ENCODE data around the gene NCBP3.

NCBP3 gene

GRCh38 chr17:3780986-3781385 is 65.1 kb downstream of the NCBP3 start:
- DNase-seq = no peak

DNA sequence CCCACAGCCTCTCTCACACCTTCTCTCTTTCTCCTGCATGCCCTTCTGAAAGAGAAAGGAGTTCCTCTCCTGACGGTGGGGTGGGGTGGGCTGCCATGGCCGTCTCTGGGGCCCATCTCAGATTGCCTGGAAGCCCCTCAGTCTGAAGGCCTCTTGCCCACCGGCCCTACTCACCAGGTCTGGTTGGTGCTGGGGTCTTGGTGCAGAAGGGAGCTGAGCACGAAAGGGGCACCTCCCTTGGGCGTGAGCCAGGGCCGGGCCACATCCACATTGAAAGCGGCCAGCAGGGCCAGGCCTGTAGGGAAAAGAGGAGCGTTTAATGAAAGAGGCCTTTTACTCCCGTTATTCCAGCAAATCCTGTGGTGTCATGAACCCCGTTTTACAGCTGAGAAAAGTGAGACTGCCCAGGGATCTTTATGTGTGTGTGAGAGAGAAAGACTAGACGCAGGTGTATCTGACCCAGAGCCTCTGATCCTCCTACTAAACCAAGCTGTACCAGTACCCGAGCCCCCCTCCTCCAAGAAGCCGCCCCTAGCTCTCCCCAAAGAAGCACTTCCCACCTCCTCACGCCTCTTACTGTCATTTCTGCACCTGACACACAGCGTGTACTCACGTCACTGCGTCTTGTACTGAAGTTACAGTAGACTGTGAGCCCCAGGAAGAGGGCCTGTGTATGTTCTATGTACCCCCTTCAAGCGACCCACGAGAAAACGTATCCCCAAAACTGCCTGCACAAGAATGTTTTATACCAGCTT is 68.5 kb downstream of the NCBP3 start:
- no peak for DNase-seq

DNA sequence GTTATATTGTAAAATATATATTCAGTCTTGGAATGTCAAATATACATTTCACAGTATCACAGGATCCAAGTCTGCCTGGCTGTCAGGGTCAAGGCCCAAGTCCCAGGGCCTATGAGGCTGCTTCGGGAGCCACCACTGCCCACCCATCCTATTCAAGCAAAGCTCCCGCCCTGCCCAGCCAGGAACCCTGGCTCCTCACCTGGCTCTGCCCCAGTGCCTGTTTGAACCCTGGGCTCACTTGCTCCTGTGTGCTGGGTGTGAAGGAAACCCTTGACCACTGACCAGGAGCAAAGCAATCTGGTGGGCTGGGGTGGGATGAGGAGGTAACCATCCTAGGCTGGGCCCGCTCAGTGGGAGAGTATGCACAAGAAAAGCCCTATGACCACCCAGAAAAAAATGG is 72.1 kb downstream of the NCBP3 start:
- DNase-seq = no peak

- no peak for DNase-seq
Observed at GRCh38 chr17:3773511-3773910, 72.5 kb downstream of the NCBP3 start.

DNA sequence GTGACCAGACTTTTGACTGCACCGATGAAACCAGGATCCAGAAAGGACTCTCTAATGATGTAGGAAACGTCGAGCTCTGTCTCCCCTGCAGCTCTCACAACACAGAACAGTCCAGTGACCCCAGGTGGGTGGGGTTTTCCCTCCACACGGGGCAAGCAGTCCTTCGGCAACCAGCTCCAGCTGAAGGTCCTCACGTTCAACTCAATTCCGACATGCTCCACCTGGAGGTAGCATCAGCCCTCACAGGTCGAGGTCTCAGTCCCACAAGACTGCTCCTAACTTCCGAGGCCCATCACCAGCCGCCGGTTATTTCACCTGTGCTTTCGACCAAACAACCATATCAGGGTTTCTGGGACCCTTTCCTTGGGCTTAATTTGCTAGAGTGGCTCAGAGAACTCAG is 73.3 kb downstream of the NCBP3 start:
- DNase-seq = no peak

GRCh38 chr17:3771140-3771539 is 74.9 kb downstream of the NCBP3 start:
- DNase-seq = no peak

DNA sequence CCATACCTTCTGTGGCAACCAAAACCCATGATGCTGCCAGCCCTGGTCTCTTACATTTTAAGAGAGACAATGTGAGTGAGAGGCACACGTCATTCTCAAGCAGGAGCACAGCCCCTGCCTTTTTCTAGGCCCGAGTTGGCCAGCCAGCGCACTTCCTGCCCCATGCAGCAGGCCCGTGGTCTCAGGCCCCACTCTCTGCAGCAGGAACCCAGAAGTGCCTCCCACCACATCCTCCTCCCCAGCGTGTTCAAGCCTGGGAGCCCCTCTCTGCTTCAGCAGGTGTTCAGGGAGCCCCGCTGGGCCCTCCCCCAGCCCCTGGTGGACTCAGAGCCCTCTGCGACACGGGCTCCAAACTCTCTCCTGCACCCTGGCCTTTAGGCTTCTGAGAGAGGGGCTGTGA is 75.6 kb downstream of the NCBP3 start:
- DNase-seq = no peak

DNA sequence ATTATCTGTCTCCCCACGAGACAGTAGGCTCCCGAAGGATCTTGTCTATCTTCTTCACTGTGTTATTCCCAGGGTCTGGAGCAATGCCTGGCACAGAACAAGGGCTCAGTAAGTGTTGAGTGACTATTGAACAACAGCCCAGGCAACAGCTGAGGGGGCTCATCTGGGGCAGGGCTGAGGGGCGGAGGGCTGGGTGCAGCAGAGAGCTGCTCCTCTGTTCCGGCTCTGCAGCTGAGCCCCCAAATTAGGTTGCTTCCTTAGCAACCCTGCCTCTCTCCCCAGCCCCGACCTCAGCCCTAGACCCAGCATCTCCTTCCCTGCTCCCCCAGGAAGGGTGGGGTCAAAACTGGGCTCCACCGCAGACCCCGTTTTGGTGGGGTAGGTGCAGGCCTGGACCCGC is 77.3 kb downstream of the NCBP3 start:
- no peak for DNase-seq

GRCh38 chr17:3768341-3768740 is 77.7 kb downstream of the NCBP3 start:
- DNase-seq = no peak

- DNase-seq = no peak
Observed at GRCh38 chr17:3766779-3767178, 79.3 kb downstream of the NCBP3 start.

- no peak for DNase-seq
Observed at GRCh38 chr17:3765981-3766380, 80.1 kb downstream of the NCBP3 start.

- DNase-seq = no peak
Observed at GRCh38 chr17:3763777-3764170, 82.3 kb downstream of the NCBP3 start.

- DNase-seq = no peak
Observed at GRCh38 chr17:3762922-3763776, 82.9 kb downstream of the NCBP3 start.

- DNase-seq = no peak
Observed at GRCh38 chr17:3761918-3762380, 84.1 kb downstream of the NCBP3 start.

- no peak for DNase-seq
Observed at GRCh38 chr17:3761036-3761917, 84.8 kb downstream of the NCBP3 start.

DNA sequence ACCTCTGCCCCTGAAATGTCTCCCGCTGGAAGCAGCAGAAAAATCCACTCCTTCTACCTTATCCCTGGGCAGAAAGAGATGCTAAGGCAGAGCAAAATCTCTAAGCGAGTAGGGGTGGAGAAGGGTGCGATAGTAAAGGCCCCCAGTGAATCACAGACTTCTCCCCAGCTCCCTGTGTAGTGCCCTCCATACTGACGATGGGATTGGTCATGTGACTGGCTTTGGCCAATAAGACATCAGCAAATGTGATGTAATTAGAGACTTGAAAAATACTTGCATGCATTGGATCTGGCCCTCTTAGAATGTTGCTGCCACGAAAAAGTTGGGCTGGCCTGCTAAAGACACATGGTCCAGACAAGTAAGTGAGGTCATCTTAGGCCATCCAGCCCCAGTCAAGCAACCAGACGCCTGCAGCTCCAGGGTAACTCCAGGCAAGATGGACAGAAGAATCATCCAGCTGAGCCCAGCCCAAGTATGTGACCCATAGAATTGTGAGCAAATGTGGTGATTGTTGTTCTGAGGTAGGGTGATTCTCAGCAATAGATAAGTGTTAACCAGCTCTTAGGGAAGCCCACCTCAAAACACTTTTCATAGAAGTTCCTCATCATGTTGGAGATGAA is 86.3 kb downstream of the NCBP3 start:
- DNase-seq = no peak

GRCh38 chr17:3755335-3756030 is 90.6 kb downstream of the NCBP3 start:
- no peak for DNase-seq

- DNase-seq = no peak
Observed at GRCh38 chr17:3754458-3755334, 91.3 kb downstream of the NCBP3 start.

- DNase-seq = no peak
Observed at GRCh38 chr17:3754066-3754457, 92.0 kb downstream of the NCBP3 start.

GRCh38 chr17:3753624-3754023 is 92.4 kb downstream of the NCBP3 start:
- DNase-seq = no peak

All from right forelimb (tissue), 1 donor.